Calu3 (cell line): ENCODE data around the gene TCF20. TPM values are rescaled to one million over a fixed set of nuclear protein-coding genes. Genes with fewer than 3 reads are reported as not detected.

Experiments
- BruUV-seq: library from RNA; stranded (reverse); fragments of 400-500 nt; replicated peaks from 2 replicates; lab custom pipeline; 2021; lab: Mats Ljungman, UMichigan
- CTCF ChIA-PET: fragments of 300-600 bp; sonication (Branson Sonifier 250); formaldehyde crosslinking; loops from one replicate; lab custom pipeline; 2022; ENCODE audit warnings: antibody characterized with exemption; lab: Charles Lee
- DNase-seq: peaks from one replicate; pipeline ENCODE4 v3.0.0; 2022
- H3K27ac Mint-ChIP-seq: one replicate; pipeline ENCODE4 v1.8.0; 2022; ENCODE audit warnings: mixed read lengths; ENCODE audit not compliant: unreplicated experiment
- H3K27me3 Mint-ChIP-seq: one replicate; pipeline ENCODE4 v1.8.0; 2022; ENCODE audit warnings: mixed read lengths; ENCODE audit not compliant: unreplicated experiment
- H3K36me3 Mint-ChIP-seq: one replicate; pipeline ENCODE4 v1.8.0; 2022; ENCODE audit warnings: mild to moderate bottlenecking, moderate library complexity, mixed read lengths; ENCODE audit not compliant: insufficient read depth, unreplicated experiment
- H3K4me1 Mint-ChIP-seq: one replicate; pipeline ENCODE4 v1.8.0; 2022; ENCODE audit warnings: mild to moderate bottlenecking, low read depth, mixed read lengths; ENCODE audit not compliant: unreplicated experiment
- H3K4me3 Mint-ChIP-seq: one replicate; pipeline ENCODE4 v1.8.0; 2022; ENCODE audit warnings: mild to moderate bottlenecking, low read depth, moderate library complexity, mixed read lengths; ENCODE audit not compliant: unreplicated experiment
- H3K9me3 Mint-ChIP-seq: one replicate; pipeline ENCODE4 v1.8.0; 2022; ENCODE audit warnings: low read depth, mixed read lengths; ENCODE audit not compliant: unreplicated experiment
- intact Hi-C: fragments of 100-400 bp; cut with micrococcal nuclease; formaldehyde crosslinking; loops from one replicate; pipeline ENCODE4 v1.10.0; 2022; ENCODE audit not compliant: unreplicated experiment
- total RNA-seq: library from RNA; stranded (reverse); gene quantifications from 2 replicates; pipeline ENCODE4 v1.2.3, GENCODE V29; 2022
- TF ChIP-seq, protein P1 (sequence below): fragments of 200-600 bp; IDR thresholded peaks from one replicate; pipeline ENCODE4 v1.8.0; 2022; ENCODE audit warnings: antibody characterized with exemption; ENCODE audit not compliant: unreplicated experiment

TCF20 gene
- total RNA-seq, 1 experiment from 2014 or later: 87.2 TPM

DNA sequence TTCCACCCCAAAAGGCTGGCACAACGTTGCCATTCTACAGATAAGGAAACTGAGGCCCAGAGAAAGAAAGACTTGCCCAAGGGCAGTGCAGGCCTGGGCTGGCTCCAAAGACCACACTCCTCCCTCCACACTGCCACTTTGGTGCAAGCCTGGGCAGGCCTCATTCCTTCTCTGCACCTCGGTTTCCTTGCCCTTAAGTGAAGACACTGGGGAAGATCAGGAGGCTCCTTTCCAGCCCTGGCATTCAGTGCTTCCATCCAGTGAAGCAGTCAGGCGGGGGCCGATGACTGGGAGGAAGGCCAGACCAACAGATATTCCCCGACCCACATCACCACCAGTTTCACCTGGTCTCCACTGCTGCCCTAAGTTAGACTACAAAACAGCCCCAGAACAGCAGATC, 18.3 kb upstream of the TCF20 start:
- intact Hi-C loops: no loop called here
- H3K9me3 Mint-ChIP-seq: no peaks in the 10 kb centered on the region
- TF ChIP-seq, protein P1, sequence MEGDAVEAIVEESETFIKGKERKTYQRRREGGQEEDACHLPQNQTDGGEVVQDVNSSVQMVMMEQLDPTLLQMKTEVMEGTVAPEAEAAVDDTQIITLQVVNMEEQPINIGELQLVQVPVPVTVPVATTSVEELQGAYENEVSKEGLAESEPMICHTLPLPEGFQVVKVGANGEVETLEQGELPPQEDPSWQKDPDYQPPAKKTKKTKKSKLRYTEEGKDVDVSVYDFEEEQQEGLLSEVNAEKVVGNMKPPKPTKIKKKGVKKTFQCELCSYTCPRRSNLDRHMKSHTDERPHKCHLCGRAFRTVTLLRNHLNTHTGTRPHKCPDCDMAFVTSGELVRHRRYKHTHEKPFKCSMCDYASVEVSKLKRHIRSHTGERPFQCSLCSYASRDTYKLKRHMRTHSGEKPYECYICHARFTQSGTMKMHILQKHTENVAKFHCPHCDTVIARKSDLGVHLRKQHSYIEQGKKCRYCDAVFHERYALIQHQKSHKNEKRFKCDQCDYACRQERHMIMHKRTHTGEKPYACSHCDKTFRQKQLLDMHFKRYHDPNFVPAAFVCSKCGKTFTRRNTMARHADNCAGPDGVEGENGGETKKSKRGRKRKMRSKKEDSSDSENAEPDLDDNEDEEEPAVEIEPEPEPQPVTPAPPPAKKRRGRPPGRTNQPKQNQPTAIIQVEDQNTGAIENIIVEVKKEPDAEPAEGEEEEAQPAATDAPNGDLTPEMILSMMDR: no peak
- no TSS peak for BruUV-seq
- no peak for DNase-seq
- no peaks in the 10 kb centered on the region for H3K36me3 Mint-ChIP-seq
- no peak overlapping the region for H3K4me3 Mint-ChIP-seq
- H3K27me3 Mint-ChIP-seq: peaks cover 57% of the 10 kb centered on the region
- no peak overlapping the region for H3K27ac Mint-ChIP-seq
- CTCF ChIA-PET: no interaction called here
- H3K4me1 Mint-ChIP-seq: no peaks in the 10 kb centered on the region

DNA sequence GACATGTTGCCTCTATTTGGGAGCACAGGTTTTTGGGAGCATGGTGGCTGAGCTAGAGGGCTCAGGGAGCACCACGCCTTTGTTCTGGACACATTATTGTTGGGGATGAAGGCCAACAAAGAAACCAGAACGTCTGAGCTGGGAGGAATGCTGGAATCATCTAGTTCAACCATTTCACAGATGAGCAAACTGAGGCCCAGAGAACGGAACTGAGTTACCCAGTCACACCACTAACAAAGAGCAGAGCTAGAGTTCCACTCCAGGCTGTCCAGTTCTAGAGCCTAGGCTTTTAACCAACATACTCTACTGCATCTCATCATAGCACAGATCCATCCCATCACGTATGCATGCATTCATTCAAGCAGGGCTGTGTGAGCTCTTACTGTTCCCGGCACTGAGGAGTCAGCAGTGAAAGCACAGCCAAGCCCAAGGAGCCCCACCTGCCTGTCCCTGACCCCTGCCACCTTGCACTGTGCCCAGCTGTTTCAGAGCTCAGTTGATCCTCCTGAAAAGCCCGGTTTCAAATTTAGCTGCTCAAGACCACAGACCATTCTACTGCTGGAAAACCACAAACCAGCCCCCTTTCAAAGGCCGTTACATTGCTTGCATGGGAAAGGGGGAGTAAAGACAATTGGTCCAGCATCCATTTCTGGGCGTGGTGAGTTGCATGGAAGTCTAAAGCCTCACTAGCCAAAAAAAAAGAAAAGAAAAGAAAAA, 16.9 kb upstream of the TCF20 start:
- H3K36me3 Mint-ChIP-seq: no peaks in the 10 kb centered on the region
- DNase-seq: no peak
- CTCF ChIA-PET: no interaction called here
- TF ChIP-seq, protein P1: no peak
- intact Hi-C loops: no loop called here
- H3K27me3 Mint-ChIP-seq: peaks cover 72% of the 10 kb centered on the region
- no peaks in the 10 kb centered on the region for H3K4me1 Mint-ChIP-seq
- no peaks in the 10 kb centered on the region for H3K9me3 Mint-ChIP-seq
- no TSS peak for BruUV-seq
- H3K4me3 Mint-ChIP-seq: no peak overlapping the region
- H3K27ac Mint-ChIP-seq: no peak overlapping the region

DNA sequence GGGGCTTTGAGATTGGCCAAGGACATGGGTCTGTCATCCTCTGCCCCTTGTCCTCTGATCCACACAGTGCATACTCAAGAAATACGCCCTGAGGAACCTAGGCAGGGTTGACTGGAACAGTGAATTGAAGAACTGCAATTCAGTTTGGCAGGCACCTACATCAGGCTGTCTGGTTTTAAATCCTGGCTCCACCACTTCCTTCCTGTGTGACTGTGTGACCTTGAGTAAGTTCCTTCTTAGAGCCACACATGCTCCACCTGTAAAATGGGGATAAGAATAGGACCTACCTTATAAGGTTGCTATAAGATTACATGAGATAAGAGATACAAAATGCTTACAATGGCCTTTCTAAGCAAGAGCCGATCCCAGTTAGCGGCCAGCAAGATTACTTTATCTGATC, 15.8 kb upstream of the TCF20 start:
- no peak overlapping the region for H3K4me3 Mint-ChIP-seq
- no peaks in the 10 kb centered on the region for H3K4me1 Mint-ChIP-seq
- peaks cover 83% of the 10 kb centered on the region for H3K27me3 Mint-ChIP-seq
- no peak for DNase-seq
- no TSS peak for BruUV-seq
- no peaks in the 10 kb centered on the region for H3K36me3 Mint-ChIP-seq
- CTCF ChIA-PET: no interaction called here
- intact Hi-C loops: no loop called here
- TF ChIP-seq, protein P1: no peak
- H3K27ac Mint-ChIP-seq: no peak overlapping the region
- no peaks in the 10 kb centered on the region for H3K9me3 Mint-ChIP-seq

DNA sequence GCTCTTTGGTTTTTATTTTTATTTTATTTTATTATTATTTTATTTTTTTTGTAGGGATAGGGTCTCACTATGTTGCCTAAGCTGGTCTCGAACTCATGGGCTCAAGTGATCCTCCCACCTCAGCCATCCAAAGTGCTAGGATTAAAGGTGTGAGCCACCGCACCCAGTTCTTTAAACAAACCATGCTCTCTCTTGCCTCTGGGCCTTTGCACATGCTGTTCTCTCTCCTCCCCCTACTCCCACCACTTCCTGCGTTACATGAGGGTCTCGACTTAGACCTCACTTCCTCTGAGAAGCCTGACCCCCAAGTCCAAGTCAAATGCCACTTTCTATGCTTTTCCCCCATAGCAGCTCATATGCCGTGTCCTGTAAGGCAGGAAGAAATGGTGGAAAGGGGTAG, 15.2 kb upstream of the TCF20 start:
- H3K9me3 Mint-ChIP-seq: no peaks in the 10 kb centered on the region
- no peak overlapping the region for H3K4me3 Mint-ChIP-seq
- H3K27me3 Mint-ChIP-seq: peaks cover 89% of the 10 kb centered on the region
- no peaks in the 10 kb centered on the region for H3K4me1 Mint-ChIP-seq
- BruUV-seq: no TSS peak
- CTCF ChIA-PET: no interaction called here
- no peak overlapping the region for H3K27ac Mint-ChIP-seq
- no peaks in the 10 kb centered on the region for H3K36me3 Mint-ChIP-seq
- TF ChIP-seq, protein P1: no peak
- intact Hi-C loops: no loop called here
- no peak for DNase-seq
